H1 (cell line): ENCODE data around the gene LSR. TPM values are rescaled to one million over a fixed set of nuclear protein-coding genes. Genes with fewer than 3 reads are reported as not detected.

Experiments
- CBX8 ChIP-seq: fragments of 300-800, 300-1000 bp; sonication (generic); IDR thresholded peaks from 2 replicates; pipeline ENCODE4 v1.7.1; 2016; ENCODE audit warnings: low read depth, low read length, borderline replicate concordance
- JUND ChIP-seq: IDR thresholded peaks from 2 replicates; pipeline ENCODE4 v1.6.1; 2011; ENCODE audit warnings: mild to moderate bottlenecking, improper control_type of control experiment, low read length
- RXRA ChIP-seq: IDR thresholded peaks from 2 replicates; pipeline ENCODE4 v1.6.1; 2011; ENCODE audit warnings: low read depth, mild to moderate bottlenecking, low read length, moderate library complexity; ENCODE audit not compliant: insufficient read depth
- USF2 ChIP-seq: IDR thresholded peaks from 2 replicates; pipeline ENCODE4 v1.6.1; 2011; ENCODE audit warnings: low read length, improper control_type of control experiment
- YY1 ChIP-seq: IDR thresholded peaks from 2 replicates; pipeline ENCODE4 v1.6.1; 2011; ENCODE audit warnings: low read depth, mild to moderate bottlenecking, low read length
- polyA plus RNA-seq, 7 experiments: library from polyadenylated mRNA; depleted of rRNA in 3 of 7; stranded (reverse) in 5 of 7; unstranded in 2 of 7; fragments of >200 nt in 5 of 7; fragments of 200-250 nt in 2 of 7; gene quantifications; 1 replicate in 5 of 7; 2 replicates in 1 of 7; 4 replicates in 1 of 7; pipeline versions ENCODE4 v1.2.1 to v1.2.3, GENCODE V29; 2011 to 2013; ENCODE audit warnings: missing spikeins in 2 of 7, mixed read lengths in 2 of 7
- total RNA-seq: library from RNA; stranded (reverse); fragmentation: NEBNext Ultra II Directional; extraction: Animal tissue kit (Norgen Biotek cat#: 25700); gene quantifications from 2 replicates; pipeline ENCODE4 v1.2.1, GENCODE V29; 2021
- TF ChIP-seq, protein P1 (sequence below): fragments of 300-600 bp; sonication (generic); IDR thresholded peaks from 2 replicates; pipeline ENCODE4 v1.7.1; 2012; ENCODE audit warnings: low read length, moderate library complexity, mild to moderate bottlenecking, inconsistent platforms; ENCODE audit not compliant: insufficient replicate concordance

LSR gene
- total and polyA plus RNA-seq, 2 of the 8 experiments (the other 6 are each of a cell fraction or from before 2014, with no cell fraction given), result 159 to 186 TPM

- TF ChIP-seq, protein P1, sequence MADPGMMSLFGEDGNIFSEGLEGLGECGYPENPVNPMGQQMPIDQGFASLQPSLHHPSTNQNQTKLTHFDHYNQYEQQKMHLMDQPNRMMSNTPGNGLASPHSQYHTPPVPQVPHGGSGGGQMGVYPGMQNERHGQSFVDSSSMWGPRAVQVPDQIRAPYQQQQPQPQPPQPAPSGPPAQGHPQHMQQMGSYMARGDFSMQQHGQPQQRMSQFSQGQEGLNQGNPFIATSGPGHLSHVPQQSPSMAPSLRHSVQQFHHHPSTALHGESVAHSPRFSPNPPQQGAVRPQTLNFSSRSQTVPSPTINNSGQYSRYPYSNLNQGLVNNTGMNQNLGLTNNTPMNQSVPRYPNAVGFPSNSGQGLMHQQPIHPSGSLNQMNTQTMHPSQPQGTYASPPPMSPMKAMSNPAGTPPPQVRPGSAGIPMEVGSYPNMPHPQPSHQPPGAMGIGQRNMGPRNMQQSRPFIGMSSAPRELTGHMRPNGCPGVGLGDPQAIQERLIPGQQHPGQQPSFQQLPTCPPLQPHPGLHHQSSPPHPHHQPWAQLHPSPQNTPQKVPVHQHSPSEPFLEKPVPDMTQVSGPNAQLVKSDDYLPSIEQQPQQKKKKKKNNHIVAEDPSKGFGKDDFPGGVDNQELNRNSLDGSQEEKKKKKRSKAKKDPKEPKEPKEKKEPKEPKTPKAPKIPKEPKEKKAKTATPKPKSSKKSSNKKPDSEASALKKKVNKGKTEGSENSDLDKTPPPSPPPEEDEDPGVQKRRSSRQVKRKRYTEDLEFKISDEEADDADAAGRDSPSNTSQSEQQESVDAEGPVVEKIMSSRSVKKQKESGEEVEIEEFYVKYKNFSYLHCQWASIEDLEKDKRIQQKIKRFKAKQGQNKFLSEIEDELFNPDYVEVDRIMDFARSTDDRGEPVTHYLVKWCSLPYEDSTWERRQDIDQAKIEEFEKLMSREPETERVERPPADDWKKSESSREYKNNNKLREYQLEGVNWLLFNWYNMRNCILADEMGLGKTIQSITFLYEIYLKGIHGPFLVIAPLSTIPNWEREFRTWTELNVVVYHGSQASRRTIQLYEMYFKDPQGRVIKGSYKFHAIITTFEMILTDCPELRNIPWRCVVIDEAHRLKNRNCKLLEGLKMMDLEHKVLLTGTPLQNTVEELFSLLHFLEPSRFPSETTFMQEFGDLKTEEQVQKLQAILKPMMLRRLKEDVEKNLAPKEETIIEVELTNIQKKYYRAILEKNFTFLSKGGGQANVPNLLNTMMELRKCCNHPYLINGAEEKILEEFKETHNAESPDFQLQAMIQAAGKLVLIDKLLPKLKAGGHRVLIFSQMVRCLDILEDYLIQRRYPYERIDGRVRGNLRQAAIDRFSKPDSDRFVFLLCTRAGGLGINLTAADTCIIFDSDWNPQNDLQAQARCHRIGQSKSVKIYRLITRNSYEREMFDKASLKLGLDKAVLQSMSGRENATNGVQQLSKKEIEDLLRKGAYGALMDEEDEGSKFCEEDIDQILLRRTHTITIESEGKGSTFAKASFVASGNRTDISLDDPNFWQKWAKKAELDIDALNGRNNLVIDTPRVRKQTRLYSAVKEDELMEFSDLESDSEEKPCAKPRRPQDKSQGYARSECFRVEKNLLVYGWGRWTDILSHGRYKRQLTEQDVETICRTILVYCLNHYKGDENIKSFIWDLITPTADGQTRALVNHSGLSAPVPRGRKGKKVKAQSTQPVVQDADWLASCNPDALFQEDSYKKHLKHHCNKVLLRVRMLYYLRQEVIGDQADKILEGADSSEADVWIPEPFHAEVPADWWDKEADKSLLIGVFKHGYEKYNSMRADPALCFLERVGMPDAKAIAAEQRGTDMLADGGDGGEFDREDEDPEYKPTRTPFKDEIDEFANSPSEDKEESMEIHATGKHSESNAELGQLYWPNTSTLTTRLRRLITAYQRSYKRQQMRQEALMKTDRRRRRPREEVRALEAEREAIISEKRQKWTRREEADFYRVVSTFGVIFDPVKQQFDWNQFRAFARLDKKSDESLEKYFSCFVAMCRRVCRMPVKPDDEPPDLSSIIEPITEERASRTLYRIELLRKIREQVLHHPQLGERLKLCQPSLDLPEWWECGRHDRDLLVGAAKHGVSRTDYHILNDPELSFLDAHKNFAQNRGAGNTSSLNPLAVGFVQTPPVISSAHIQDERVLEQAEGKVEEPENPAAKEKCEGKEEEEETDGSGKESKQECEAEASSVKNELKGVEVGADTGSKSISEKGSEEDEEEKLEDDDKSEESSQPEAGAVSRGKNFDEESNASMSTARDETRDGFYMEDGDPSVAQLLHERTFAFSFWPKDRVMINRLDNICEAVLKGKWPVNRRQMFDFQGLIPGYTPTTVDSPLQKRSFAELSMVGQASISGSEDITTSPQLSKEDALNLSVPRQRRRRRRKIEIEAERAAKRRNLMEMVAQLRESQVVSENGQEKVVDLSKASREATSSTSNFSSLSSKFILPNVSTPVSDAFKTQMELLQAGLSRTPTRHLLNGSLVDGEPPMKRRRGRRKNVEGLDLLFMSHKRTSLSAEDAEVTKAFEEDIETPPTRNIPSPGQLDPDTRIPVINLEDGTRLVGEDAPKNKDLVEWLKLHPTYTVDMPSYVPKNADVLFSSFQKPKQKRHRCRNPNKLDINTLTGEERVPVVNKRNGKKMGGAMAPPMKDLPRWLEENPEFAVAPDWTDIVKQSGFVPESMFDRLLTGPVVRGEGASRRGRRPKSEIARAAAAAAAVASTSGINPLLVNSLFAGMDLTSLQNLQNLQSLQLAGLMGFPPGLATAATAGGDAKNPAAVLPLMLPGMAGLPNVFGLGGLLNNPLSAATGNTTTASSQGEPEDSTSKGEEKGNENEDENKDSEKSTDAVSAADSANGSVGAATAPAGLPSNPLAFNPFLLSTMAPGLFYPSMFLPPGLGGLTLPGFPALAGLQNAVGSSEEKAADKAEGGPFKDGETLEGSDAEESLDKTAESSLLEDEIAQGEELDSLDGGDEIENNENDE, result no peak
- TF ChIP-seq CBX8 (no peak), JUND (peak; percentile 95), RXRA (no peak), YY1 (peak; percentile 88), USF2 (0 out of 2 replicates have a peak, but pooled peaks have one; percentile 12)
These were observed at the start of gene LSR (continued) for GRCh38 chr19:35248310-35249145.
